NCI-H1930 (cell line): ENCODE data around the gene CUX1.

Experiments used
- DNase-seq, 2 experiments: peaks; one replicate each; lab custom pipeline; 2025; lab: John Stamatoyannopoulos, UW

Gene CUX1

DNA sequence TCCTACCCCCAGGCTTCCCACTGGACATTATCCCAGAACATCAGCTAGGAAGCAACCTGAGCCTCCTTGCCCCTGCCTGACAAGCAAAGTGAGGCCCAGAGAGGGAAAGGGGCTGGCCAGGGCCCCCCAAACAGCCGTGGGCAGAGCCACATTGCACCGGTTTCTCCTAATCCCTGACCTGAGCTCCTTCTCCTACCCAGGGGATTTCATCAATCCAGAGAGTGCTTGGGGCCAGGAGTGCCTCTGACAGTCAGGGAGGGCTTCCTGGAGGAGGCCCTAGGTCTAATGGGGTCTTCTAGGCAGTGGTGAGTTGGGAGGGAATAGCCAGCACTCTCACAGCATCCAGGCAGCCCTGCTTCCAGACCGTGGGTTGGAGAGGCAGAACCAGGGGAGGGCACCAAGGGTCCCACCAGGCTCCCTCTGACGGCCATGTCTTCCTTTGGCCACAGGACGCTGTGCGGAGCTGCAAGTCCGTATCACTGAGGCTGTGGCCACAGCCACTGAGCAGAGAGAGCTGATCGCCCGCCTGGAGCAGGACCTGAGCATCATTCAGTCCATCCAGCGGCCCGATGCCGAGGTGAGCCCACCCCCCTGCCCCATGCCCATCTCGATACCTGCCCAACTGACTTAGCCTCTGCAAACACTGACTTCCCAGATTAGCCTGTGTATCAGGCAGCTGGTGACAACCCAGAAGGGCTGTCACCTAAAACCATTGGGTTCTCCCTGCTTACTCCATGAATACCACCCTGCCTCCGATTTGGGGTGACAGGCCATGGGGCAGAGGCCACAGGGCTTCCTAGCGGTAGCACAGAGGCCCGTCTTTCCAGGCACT is 455.7 kb downstream of the CUX1 start:
- DNase-seq, result no peak

DNA sequence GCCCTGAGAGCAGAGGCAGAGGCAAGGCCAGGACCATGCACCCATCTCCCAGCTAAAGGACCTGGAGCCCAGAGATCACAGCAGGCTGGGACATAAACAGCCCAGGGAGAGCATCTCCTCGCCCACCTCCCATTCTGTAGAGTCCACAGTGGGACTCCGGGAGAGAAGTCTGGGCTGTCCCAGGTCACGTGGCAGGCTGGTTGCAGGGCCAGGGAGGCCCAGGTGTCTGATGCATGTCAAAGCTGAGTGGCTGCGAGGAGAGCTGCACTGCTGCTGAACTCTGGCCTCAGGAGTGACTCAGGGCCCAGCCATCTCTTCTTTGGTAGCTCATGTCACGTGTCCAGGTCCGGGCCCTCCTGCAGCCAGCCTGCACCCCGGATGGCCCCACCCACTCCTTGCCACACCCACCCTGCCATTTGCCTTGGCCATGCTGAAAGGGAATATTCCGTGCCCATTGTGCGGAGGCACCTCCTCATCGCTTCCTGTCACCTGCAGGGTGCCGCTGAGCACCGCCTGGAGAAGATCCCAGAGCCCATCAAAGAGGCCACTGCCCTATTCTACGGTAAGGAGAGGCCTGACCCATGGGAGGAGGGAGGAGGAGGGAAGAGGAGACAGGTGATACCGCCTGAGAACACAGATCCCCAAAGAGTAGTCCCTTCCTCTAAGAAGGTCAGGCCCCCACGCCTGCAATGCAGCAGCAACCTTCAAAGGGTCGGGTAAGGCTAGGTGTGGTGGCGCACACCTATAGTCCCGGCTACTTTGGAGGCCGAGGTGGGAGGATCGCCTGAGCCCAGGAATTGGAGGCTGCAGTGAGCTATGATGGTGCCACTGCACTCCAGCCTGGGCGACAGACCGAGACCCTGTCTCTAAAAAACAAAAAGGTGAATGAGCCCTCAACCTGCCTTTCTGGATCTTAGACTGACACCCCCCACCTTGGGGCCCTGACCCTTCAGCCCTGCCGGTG is 456.6 kb downstream of the CUX1 start:
- DNase-seq, result no peak

DNA sequence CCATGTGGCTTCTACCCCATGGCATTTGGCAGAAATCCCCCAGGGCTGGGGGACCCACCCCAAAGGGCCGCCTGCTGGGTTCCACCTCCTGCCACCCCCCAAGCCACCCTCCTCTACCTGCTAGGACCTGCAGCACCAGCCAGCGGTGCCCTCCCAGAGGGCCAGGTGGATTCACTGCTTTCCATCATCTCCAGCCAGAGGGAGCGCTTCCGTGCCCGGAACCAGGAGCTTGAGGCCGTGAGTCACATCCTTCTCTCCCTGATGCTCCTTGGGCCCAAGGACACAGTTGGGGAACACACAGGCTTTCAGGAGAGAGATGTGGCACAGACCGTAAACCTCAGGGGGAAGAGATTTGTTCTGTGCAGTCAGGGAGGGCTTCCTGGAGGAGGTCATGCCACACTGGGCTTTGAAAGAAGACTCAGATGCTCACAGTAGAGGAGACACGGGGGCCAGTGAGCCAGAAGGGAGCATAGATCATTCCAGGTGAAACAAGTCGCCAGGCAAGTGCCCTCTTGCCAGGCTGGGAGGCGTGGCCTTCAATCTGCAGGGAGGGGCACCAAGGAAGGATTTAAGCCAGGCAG is 457.8 kb downstream of the CUX1 start:
- DNase-seq, result no peak

DNA sequence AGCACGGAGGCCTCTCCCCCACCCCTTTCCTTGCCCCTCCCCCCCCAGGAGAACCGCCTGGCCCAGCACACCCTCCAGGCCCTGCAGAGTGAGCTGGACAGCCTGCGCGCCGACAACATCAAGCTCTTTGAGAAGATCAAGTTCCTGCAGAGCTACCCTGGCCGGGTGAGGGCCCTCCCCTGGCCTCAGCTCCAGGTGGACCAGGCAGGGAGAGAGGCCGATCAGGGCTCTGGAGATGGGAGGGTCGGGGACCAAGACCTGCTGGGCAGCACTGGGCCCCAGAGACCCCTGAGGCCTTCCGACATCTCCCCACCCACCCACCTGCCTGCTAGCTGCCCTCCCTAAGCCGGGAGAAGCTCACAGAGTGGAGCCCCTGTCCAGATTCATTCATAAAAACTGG is 460.5 kb downstream of the CUX1 start:
- DNase-seq, result no peak

- peak; percentile 44 to 67 for DNase-seq
Observed at GRCh38 chr7:102279537-102280400, 462.3 kb downstream of the CUX1 start.

DNA sequence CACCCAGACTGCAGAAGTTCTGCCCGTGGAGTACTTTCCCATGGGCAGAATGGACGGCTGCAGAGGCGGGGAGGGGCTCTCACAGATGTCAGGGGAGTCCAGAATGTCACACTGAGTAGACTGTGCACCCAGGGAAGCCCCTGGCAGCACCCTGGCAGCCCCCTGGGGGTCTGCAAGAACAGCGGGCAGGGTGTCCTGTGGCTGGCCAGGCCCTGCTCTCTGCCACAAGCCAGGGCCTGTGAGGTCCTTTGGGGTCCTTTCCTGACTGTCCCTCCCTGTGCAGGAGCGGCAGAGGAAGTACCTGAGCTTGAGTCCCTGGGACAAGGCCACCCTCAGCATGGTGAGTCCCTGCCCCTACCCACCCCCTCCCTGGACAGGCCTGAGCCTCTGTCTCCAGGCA is 463.1 kb downstream of the CUX1 start:
- no peak for DNase-seq

- DNase-seq, result no peak
Observed at GRCh38 chr7:102281785-102282184, 464.4 kb downstream of the CUX1 start.

DNA sequence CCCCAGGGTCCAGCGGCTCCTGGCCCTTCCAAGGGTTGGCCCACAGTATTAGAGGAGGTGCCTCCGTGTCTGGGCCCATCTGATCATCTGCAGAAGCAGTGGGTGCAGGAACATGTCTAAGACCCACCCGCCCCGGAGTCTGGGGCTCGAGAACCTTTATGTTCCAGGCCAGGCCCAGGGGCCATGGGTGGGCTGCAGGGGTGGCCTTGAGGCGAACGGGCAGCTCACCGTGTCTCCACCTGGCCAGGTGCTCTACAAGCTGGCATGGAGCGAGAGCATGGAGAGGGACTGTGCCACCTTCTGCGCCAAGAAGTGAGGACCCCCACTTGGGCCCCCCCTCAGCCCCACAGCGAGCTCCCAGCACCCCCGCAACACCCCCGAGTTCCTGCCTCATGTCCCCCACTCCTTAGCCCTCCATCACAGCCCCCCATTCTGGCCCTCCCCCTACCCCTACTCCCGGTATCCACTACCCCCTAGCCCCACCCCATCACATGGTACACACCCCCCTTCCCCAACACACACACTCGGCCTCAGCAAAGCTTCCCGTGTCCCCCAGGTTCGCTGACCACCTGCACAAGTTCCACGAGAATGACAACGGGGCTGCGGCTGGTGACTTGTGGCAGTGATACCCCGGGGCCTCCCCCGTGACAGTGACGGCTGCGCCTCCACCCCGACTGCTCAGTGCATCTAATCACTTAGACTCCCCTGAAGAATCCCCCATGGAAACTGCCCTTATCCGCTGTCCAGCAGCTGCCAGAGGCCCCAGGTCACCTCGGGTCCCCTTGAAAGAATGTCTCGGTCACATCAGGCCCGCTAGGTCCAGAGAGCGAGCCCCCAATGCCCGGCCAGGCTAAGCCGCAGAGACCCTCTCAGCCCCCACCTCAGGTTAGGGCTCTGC is 465.3 kb downstream of the CUX1 start:
- no peak for DNase-seq

DNA sequence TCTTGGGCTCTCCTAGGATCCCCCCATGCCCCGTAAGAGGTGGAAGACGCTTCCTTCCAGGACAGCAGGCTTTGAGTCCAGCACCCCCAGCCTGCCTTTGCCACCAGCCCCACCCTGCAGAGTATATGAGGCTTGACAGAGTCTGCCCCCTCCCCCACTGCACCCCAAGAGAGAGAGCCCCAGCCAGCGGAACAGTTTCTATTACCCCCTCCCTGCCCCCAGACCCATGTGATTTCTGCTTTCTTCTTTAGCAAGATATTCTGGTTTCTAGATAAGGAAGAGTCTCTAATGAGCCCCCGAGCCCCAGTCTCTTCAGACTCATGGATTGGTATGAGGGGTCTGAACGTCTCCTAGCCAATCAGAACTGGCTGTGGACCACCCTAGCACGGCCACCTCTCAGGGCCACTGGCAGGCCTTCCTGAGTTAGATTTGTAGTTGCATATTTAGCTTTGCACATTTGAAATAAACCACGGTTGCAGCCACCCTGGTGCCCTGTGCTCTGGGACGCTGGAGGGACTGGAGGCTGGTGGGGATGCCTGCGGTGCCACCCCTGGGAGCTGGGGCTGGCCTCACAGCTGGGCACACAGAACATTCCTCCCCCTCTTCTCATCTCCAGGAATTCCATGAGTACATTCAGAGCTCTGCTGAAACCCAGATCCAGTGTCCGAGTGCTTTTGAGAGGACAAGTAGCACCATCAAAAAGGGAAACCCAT is 466.2 kb downstream of the CUX1 start:
- no peak for DNase-seq

GRCh38 chr7:102284399-102284798 is 467.0 kb downstream of the CUX1 start:
- DNase-seq, result no peak

- DNase-seq, result no peak
Observed at GRCh38 chr7:102284891-102285539, 467.6 kb downstream of the CUX1 start.

- no peak for DNase-seq
Observed at GRCh38 chr7:102285540-102286236, 468.3 kb downstream of the CUX1 start.

DNA sequence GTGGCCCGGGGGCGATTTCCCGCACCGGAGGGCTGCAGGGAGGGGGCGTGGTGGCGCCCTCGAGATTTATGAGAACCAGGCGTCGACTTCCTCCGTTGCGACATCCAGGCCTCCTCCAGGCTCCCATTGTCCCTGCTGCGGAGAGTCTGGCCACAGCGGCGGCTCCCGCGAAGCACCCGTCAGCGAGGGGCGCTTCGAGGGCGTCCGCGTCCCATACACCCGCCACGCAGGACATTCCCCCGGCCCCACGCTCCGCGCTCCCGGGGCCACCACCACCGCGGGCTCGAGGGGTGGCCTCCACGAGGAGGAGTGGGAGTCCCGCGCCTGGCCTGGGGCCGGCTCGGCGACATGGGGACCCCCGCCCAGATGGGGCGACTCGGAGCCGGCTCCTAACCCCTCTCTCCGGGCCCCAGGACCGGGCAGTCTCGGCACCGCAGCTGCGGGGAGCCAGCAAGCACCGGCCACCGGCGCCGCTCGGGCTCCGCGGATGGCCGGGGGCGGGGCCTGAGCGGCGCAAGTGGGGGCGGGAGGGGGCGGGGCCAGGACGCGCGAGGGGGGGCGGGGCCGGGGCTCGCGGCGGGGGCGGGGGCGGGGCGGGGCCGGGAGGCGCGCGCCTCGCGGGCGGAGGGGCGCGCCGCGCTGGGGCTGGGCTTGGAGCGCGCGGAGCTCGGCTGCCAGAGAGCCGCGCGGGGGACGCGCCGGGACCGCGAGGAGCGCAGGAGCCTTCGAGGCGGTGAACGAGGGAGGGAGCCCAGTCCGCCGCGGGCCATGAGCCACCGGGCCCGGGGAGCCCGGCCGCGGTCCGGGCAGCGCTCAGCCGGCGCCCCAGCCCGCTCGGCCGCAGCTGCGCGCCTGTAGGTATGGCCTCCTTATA is 469.0 kb downstream of the CUX1 start, which contains the start of gene SH2B2:
Gene SH2B2, plus strand, starts transcription at position 632 of the 874 bp plus-strand sequence. CDS start 13,683 bp downstream, outside the sequence.
- DNase-seq, result peak; percentile 45 to 74

GRCh38 chr7:102287111-102287980 is 469.9 kb downstream of the CUX1 start:
- DNase-seq, result no peak

DNA sequence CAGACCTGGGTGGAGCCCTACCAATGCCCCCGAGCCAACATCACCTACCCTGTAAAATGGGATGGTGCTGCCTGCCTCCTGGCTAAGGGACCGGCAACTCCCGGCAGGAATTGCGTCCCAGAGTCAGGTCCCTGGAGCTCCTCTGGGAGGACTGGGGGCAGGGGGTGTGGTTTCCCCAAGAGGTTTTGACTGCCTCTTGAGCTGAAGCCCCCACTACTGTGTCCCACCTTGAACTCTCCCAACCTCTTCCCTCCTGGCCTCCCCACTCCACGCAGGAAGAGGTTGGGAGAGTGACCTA is 470.5 kb downstream of the CUX1 start:
- no peak for DNase-seq

DNA sequence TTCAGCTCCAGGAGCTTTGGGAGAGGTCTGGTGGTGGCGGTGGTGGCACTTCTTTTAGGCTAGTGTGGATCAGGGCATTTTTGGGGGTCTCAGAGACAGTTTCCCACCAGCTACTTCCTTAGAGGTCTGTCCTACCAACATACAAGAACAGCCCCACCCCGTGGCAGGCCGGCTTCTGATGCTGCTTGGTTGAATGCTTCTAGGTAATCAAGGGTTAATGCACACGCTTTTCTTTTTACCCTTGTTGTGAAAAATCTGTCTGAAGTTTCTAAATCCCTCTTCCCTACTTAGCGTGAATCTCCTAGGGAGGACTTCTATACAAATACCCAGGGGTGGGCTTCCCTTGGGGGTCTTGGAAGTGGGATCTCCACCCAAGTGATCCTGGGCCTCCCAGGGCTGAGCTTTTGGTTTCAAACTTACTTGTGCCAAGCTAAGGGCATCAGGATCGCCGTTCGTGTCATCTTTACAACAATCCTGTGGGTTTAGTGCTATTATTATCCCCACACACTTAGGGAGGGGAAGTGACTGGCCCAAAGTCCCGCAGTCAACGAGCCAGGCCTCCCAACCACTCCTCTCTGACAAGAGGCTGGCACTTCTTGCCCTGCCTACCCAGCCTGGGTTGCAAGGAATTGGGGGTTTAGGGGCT is 471.0 kb downstream of the CUX1 start:
- no peak for DNase-seq
